ENCODE measurements around the gene GGTLC1.

- TF ChIP-seq KDM1A (IDR thresholded peaks at IDR 0.05; ENCODE audit: low read depth) = no peak
- no peak for TF ChIP-seq KDM5A (IDR thresholded peaks at IDR 0.05)
- TF ChIP-seq, protein P1, sequence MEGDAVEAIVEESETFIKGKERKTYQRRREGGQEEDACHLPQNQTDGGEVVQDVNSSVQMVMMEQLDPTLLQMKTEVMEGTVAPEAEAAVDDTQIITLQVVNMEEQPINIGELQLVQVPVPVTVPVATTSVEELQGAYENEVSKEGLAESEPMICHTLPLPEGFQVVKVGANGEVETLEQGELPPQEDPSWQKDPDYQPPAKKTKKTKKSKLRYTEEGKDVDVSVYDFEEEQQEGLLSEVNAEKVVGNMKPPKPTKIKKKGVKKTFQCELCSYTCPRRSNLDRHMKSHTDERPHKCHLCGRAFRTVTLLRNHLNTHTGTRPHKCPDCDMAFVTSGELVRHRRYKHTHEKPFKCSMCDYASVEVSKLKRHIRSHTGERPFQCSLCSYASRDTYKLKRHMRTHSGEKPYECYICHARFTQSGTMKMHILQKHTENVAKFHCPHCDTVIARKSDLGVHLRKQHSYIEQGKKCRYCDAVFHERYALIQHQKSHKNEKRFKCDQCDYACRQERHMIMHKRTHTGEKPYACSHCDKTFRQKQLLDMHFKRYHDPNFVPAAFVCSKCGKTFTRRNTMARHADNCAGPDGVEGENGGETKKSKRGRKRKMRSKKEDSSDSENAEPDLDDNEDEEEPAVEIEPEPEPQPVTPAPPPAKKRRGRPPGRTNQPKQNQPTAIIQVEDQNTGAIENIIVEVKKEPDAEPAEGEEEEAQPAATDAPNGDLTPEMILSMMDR (IDR thresholded peaks at IDR 0.05) = no peak
- no peak for TF ChIP-seq BCL3 (IDR thresholded peaks at IDR 0.05)
- TF ChIP-seq RAD21 (conservative IDR thresholded peaks at IDR 0.05 in 1 of 2, IDR thresholded peaks at IDR 0.05 in 1 of 2) = no peak
- TF ChIP-seq POLR2A (IDR thresholded peaks at IDR 0.05; ENCODE audit: low read length) = no peak
- TF ChIP-seq MAZ (IDR thresholded peaks at IDR 0.05; ENCODE audit: borderline replicate concordance, low read depth, low read length) = no peak
- no peak for TF ChIP-seq MAFK (IDR thresholded peaks at IDR 0.05; ENCODE audit: partially characterized antibody)
Measured at GRCh38 chr20:24033151-24033550, 44.6 kb upstream of the GGTLC1 start.

Measured in A549 (cell line).